Measurements from ENCODE around the gene DNTTIP2.

GRCh38 chr1:93818570-93818959 lies 60.4 kb downstream of the DNTTIP2 start:
- TF ChIP-seq POLR2A (IDR thresholded peaks at IDR 0.05; ENCODE audit: extremely low read depth, insufficient read length) (no peak), CTCF (IDR thresholded peaks at IDR 0.05; ENCODE audit: low read depth, low read length) (no peak)

Measured in NB4 (cell line).